K562 (cell line): ENCODE measurements around the gene BBLN. TPM values are rescaled to one million over a fixed set of nuclear protein-coding genes. Genes with fewer than 3 reads are reported as not detected.

Source experiments
- ATAC-seq: fragments of 200-7000 bp; cut with Tn5 transposase; 3 replicates; pipeline ENCODE4 v1.9.1; 2020; ENCODE audit warnings: moderate library complexity
- BruUV-seq: library from RNA; stranded (reverse); fragments of 400-500 nt; replicated peaks from 2 replicates; lab custom pipeline; 2021; lab: Mats Ljungman, UMichigan
- CTCF ChIA-PET: fragments of 300-600 bp; formaldehyde crosslinking; extraction: SDS; loops from one replicate; lab custom pipeline; 2021; ENCODE audit warnings: low intra/inter-chr PET ratio; lab: Yijun Ruan, JAX
- POLR2A ChIA-PET: fragments of 300-600, 350-650 bp; sonication (Branson Sonifier 250); formaldehyde crosslinking; extraction: SDS; loops from one replicate; lab custom pipeline; 2021; ENCODE audit warnings: antibody characterized with exemption, inconsistent platforms; lab: Yijun Ruan, JAX
- DNase-seq, 4 experiments: peaks; one replicate each; pipeline versions ENCODE4 v3.0.0 to v3.0.0-alpha.2; 2011 to 2018; ENCODE audit warnings: low spot score in 3 of 4, mixed read lengths in 3 of 4; ENCODE audit errors: extremely low read depth in 1 of 4
- FAIRE-seq: peaks from 2 replicates; lab custom pipeline; 2011; peaks lifted over from hg19 to GRCh38; lab: Jason Lieb, UNC
- H2AFZ ChIP-seq: 2 replicates; pipeline ENCODE4 v1.6.0; 2011; ENCODE audit warnings: low read depth, low read length, control low read depth, inconsistent platforms
- H3K27ac ChIP-seq: fragments of 200-600 bp; 3 replicates; pipeline ENCODE4 v1.8.0; 2011; ENCODE audit warnings: low read depth, mild to moderate bottlenecking, control low read depth, inconsistent platforms, low read length, moderate library complexity, mixed read lengths; ENCODE audit errors: extremely low read depth
- H3K27me3 ChIP-seq, 2 experiments: fragments of 300-600 bp in 1 of 2; 2 replicates in 1 of 2; 3 replicates in 1 of 2; pipeline versions ENCODE4 v1.6.0 to v1.8.0; 2011; ENCODE audit warnings: inconsistent platforms in 2 of 2, low read length in 2 of 2, mild to moderate bottlenecking in 1 of 2, mixed read lengths in 1 of 2, moderate library complexity in 1 of 2; ENCODE audit not compliant: control insufficient read depth in 2 of 2, insufficient read depth in 2 of 2
- H3K36me3 ChIP-seq: fragments of 300-600 bp; 3 replicates; pipeline ENCODE4 v1.8.0; 2011; ENCODE audit warnings: mild to moderate bottlenecking, low read length, inconsistent platforms; ENCODE audit not compliant: control insufficient read depth, insufficient read depth
- H3K4me1 ChIP-seq, 2 experiments: fragments of 200-600 bp in 1 of 2; replicated peaks in 1 of 2; 2 replicates in 1 of 2; 3 replicates in 1 of 2; pipeline versions ENCODE4 v1.5.1 to v1.8.0; 2011; ENCODE audit warnings: inconsistent platforms in 2 of 2, low read length in 2 of 2, mild to moderate bottlenecking in 1 of 2, mixed read lengths in 1 of 2, moderate library complexity in 1 of 2; ENCODE audit not compliant: control insufficient read depth in 2 of 2, insufficient read depth in 2 of 2
- H3K4me2 ChIP-seq: 2 replicates; pipeline ENCODE4 v1.6.1; 2011; ENCODE audit warnings: low read length, control low read depth, inconsistent platforms, mixed read lengths; ENCODE audit not compliant: insufficient read depth
- H3K4me3 ChIP-seq: fragments of 200-600 bp; sonication (generic), shearing (Covaris generic); 2 replicates; pipeline ENCODE4 v1.5.1; 2016; ENCODE audit warnings: control low read depth, inconsistent platforms
- H3K79me2 ChIP-seq: fragments of 200-600 bp; 3 replicates; pipeline ENCODE4 v1.8.0; 2011; ENCODE audit warnings: low read length, inconsistent platforms; ENCODE audit not compliant: control insufficient read depth, insufficient read depth
- H3K9ac ChIP-seq, 2 experiments: 2 replicates each; pipeline versions ENCODE4 v1.6.0 to v1.6.1; 2011; ENCODE audit warnings: low read depth in 2 of 2, low read length in 2 of 2, control low read depth in 1 of 2, inconsistent platforms in 1 of 2, mild to moderate bottlenecking in 1 of 2, mixed read lengths in 1 of 2; ENCODE audit not compliant: insufficient read depth in 1 of 2
- H3K9me1 ChIP-seq: one replicate; pipeline ENCODE4 v1.6.0; 2011; ENCODE audit warnings: inconsistent platforms, mild to moderate bottlenecking, low read length, moderate library complexity; ENCODE audit not compliant: control insufficient read depth, insufficient read depth
- H3K9me3 ChIP-seq: replicated peaks from 2 replicates; pipeline ENCODE4 v1.5.1; 2011; ENCODE audit warnings: low read depth, low read length, inconsistent platforms; ENCODE audit not compliant: control insufficient read depth, insufficient read depth
- H4K20me1 ChIP-seq: replicated peaks from 2 replicates; pipeline ENCODE4 v1.6.1; 2011; ENCODE audit warnings: low read length, inconsistent platforms, mixed read lengths; ENCODE audit not compliant: control insufficient read depth, insufficient read depth
- BRF1 ChIP-seq: IDR thresholded peaks from 3 replicates; pipeline ENCODE4 v1.6.1; 2011; ENCODE audit warnings: borderline replicate concordance, mild to moderate bottlenecking; ENCODE audit not compliant: insufficient read length; ENCODE audit errors: extremely low read depth
- CBFA2T3 ChIP-seq: fragments of 450-650 bp; IDR thresholded peaks from 2 replicates; pipeline ENCODE4 v1.6.1; 2017
- CTCF ChIP-seq, 3 experiments: IDR thresholded peaks in 2 of 3; conservative IDR thresholded peaks in 1 of 3; 2 replicates each; pipeline ENCODE4 v1.5.1; 2011 to 2012; ENCODE audit warnings: low read length in 3 of 3, mild to moderate bottlenecking in 3 of 3, control low read depth in 2 of 3, improper control_type of control experiment in 1 of 3, inconsistent platforms in 1 of 3, low read depth in 1 of 3, mixed read lengths in 1 of 3, moderate library complexity in 1 of 3; ENCODE audit not compliant: insufficient read depth in 2 of 3
- EHMT2 ChIP-seq: fragments of 450-650 bp; IDR thresholded peaks from 2 replicates; pipeline ENCODE4 v1.6.1; 2018; ENCODE audit warnings: antibody characterized with exemption
- EZH2 ChIP-seq: IDR thresholded peaks from 2 replicates; pipeline ENCODE4 v1.6.1; 2012; ENCODE audit warnings: low read depth, mild to moderate bottlenecking, inconsistent platforms, low read length, borderline replicate concordance
- KLF16 ChIP-seq: IDR thresholded peaks from 2 replicates; pipeline ENCODE4 v1.6.1; 2016; ENCODE audit warnings: antibody characterized with exemption
- MTA3 ChIP-seq: fragments of 450-650 bp; formaldehyde crosslinking; IDR thresholded peaks from 2 replicates; pipeline ENCODE4 v1.6.1; 2017; ENCODE audit warnings: mild to moderate bottlenecking, borderline replicate concordance
- NCOA4 ChIP-seq: fragments of 450-650 bp; IDR thresholded peaks from 2 replicates; pipeline ENCODE4 v1.6.1; 2018; ENCODE audit warnings: mild to moderate bottlenecking; ENCODE audit not compliant: partially characterized antibody
- NR2C1 ChIP-seq, 2 experiments: fragments of 450-650 bp; IDR thresholded peaks; 2 replicates each; pipeline ENCODE4 v1.6.1; 2017; ENCODE audit warnings: mild to moderate bottlenecking in 2 of 2, antibody characterized with exemption in 1 of 2, inconsistent platforms in 1 of 2, missing compliant biosample characterization in 1 of 2, missing genetic modification characterization in 1 of 2
- NR2C2 ChIP-seq, 2 experiments: fragments of 200-800 bp in 1 of 2; sonication (Bioruptor generic) in 1 of 2; sonication (generic) in 1 of 2; formaldehyde crosslinking in 1 of 2; IDR thresholded peaks; 2 replicates each; pipeline versions ENCODE4 v1.6.1 to v1.8.0; 2016 to 2022; ENCODE audit warnings: mild to moderate bottlenecking in 1 of 2, missing compliant biosample characterization in 1 of 2, missing genetic modification characterization in 1 of 2, missing genetic modification reagents in 1 of 2
- RBBP5 ChIP-seq: fragments of 200-600 bp; sonication (generic); IDR thresholded peaks from 2 replicates; pipeline ENCODE4 v1.6.1; 2012; ENCODE audit warnings: borderline replicate concordance, mild to moderate bottlenecking, low read length, control low read depth, inconsistent platforms; ENCODE audit not compliant: insufficient read depth, poor library complexity, severe bottlenecking
- ZBTB49 ChIP-seq: sonication (generic); formaldehyde crosslinking; IDR thresholded peaks from 2 replicates; pipeline ENCODE4 v1.8.0; 2022; ENCODE audit warnings: missing genetic modification reagents, mild to moderate bottlenecking, borderline replicate concordance
- ZNF347 ChIP-seq: fragments of 450-650 bp; formaldehyde crosslinking; IDR thresholded peaks from 2 replicates; pipeline ENCODE4 v1.4.0; 2020; ENCODE audit warnings: low read depth, mild to moderate bottlenecking, moderate library complexity
- ZNF75A ChIP-seq: fragments of 450-650 bp; formaldehyde crosslinking; IDR thresholded peaks from 2 replicates; pipeline ENCODE4 v1.4.0; 2020; ENCODE audit warnings: mild to moderate bottlenecking
- ZNF764 ChIP-seq: fragments of 250-450 bp; sonication (Bioruptor Pico); IDR thresholded peaks from 2 replicates; pipeline ENCODE4 v1.4.0; 2020; ENCODE audit warnings: low read depth, mild to moderate bottlenecking, moderate library complexity
- WGBS: fragments of 100-300 bp; shearing (Covaris generic); methylation state at CpG from one replicate; pipeline ENCODE4 v1.1.6; 2016; ENCODE audit warnings: low coverage, mixed read lengths; ENCODE audit not compliant: insufficient coverage; ENCODE audit errors: missing lambda C conversion rate; 5-methylcytosine and 5-hydroxymethylcytosine counted together
- in situ Hi-C: fragments of 300-500 bp; cut with MboI; formaldehyde crosslinking; loops from 4 replicates; pipeline ENCODE4 v1.15.0; 2018; ENCODE audit warnings: inconsistent platforms, mixed read lengths
- intact Hi-C: fragments of 100-400 bp; cut with micrococcal nuclease; formaldehyde crosslinking; loops from 2 replicates; pipeline ENCODE4 v1.14.2; 2022
- polyA plus RNA-seq, 8 experiments: library from polyadenylated mRNA; depleted of rRNA in 4 of 8; stranded (reverse) in 5 of 8; unstranded in 3 of 8; fragments of >200 nt; fragmentation: Nextera tagmentation in 2 of 8; fragmentation: Illumina TruSeq in 1 of 8; extraction: Ambion mirVana in 2 of 8; extraction: Trizol in 1 of 8; gene quantifications; 2 replicates each; pipeline versions ENCODE4 v1.2.1 to v1.2.3, GENCODE V29; 2011 to 2014; ENCODE audit warnings: inconsistent platforms in 1 of 8, missing spikeins in 1 of 8
- total RNA-seq, 7 experiments: library from RNA; depleted of rRNA in 6 of 7; stranded (reverse); fragments of >200 nt in 6 of 7; fragmentation: Illumina TruSeq in 2 of 7; extraction: Trizol in 2 of 7; gene quantifications; 2 replicates each; pipeline versions ENCODE4 v1.2.1 to v1.2.3, GENCODE V29; 2011 to 2021; ENCODE audit warnings: low replicate concordance in 1 of 7

BBLN gene
- total and polyA plus RNA-seq, 9 of the 15 experiments (the other 6 are each of a cell fraction or from before 2014, with no cell fraction given): 4.2 to 331 (median 87.1) TPM

GRCh38 chr9:128203024-128203706 is 43.1 kb downstream of the BBLN start, which contains the start of gene DNM1:
TSS of gene DNM1 (plus strand) at chr9:128203379. CDS start at chr9:128203471, 92 bp downstream.
- ChIA-PET CTCF (interaction anchor here (0.6 to 0.8 kb wide), 4 partner anchors 9 to 1525 kb away, joined by 3 to 4 read pairs (median 3); no protein-coding TSS in a partner anchor), POLR2A (interaction anchor here (0.7 to 1.3 kb wide), 2 partner anchors 10 kb away, joined by 3 to 4 read pairs; no protein-coding TSS in a partner anchor)
- H3K4me2 ChIP-seq: peak within 1 kb of the TSS; percentile 84
- under 1% methylated on average over 65 of the region's 72 CpGs for WGBS
- peak within 1 kb of the TSS; percentile 55 for H3K4me3 ChIP-seq
- intact Hi-C loops (loop anchor here (2.0 kb wide), 1 partner anchor 74 kb away; the partner anchor contains the start of genes GOLGA2 and SWI5), in situ Hi-C loops (no loop called here)
- no TSS peak for BruUV-seq
- no peaks in the 10 kb centered on the region; the same call in none of the 2 replicates for H4K20me1 ChIP-seq
- H3K9me1 ChIP-seq: peaks cover 3% of the 10 kb centered on the region
- H3K79me2 ChIP-seq: no peaks in the 10 kb centered on the region
- H3K9ac ChIP-seq: peak within 1 kb of the TSS; percentile 47 to 97; a peak in 3 of 4 replicates
- H3K9me3 ChIP-seq: no peaks in the 10 kb centered on the region
- 0 out of 3 replicates have a peak, but pooled peaks cover under 1% of the 10 kb centered on the region for H3K36me3 ChIP-seq
- H3K27ac ChIP-seq: peak within 1 kb of the TSS; percentile 20; the same call in 2 of the 3 replicates
- H2AFZ ChIP-seq: peak within 1 kb of the TSS; percentile 97
- no peaks in the 10 kb centered on the region for H3K27me3 ChIP-seq
- peak; percentile 92 for ATAC-seq
- peaks cover 19 to 36% of the 10 kb centered on the region in 2 experiments for H3K4me1 ChIP-seq
- DNase-seq: peak; percentile 91 to 100 (median 100)
- peak; percentile 88 for FAIRE-seq
- TF ChIP-seq CTCF (IDR thresholded peaks at IDR 0.05 in 2 of 3, conservative IDR thresholded peaks at IDR 0.05 in 1 of 3; ENCODE audit: insufficient read depth in 2 of 3, low read depth in 1 of 3, low read length in 3 of 3) (peak; percentile 96 to 99 (median 97)), ZNF764 (CRISPR knock-in tag) (no peak), KLF16 (no peak), ZNF75A (CRISPR knock-in tag) (0 out of 2 replicates have a peak, but pooled peaks have one; percentile 24), MTA3 (peak; percentile 88), CBFA2T3 (no peak), ZNF347 (CRISPR knock-in tag) (no peak), EHMT2 (no peak), NR2C1 (IDR thresholded peaks at IDR 0.05) (no peak), NR2C1 (tag; IDR thresholded peaks at IDR 0.05) (no peak), NCOA4 (no peak), BRF1 (no peak), EZH2 (no peak), RBBP5 (peak; percentile 82), NR2C2 (CRISPR knock-in tag; IDR thresholded peaks at IDR 0.05) (no peak), NR2C2 (tag; IDR thresholded peaks at IDR 0.05) (no peak), ZBTB49 (CRISPR knock-in tag) (no peak)
